Ascending aorta (tissue), 2 donors: ENCODE measurements around the gene IQSEC3. TPM values are rescaled to one million over a fixed set of nuclear protein-coding genes. Genes with fewer than 3 reads are reported as not detected.
A peak's percentile ranks its signal among the peaks of the same experiment; 100 is the strongest.
"Not testable (repeated sequence)": the region's sequence is repeated elsewhere in the genome, so short reads cannot be mapped to it uniquely, and the experiment has no call there.

Experiments used
- DNase-seq, 2 donors: peaks; one replicate each; pipeline ENCODE4 v3.0.0-alpha.2; 2019; ENCODE audit warnings: low spot score in 2 of 2
- H3K27ac ChIP-seq, 2 donors: fragments of 200-600 bp; sonication (generic); one replicate each; pipeline ENCODE4 v1.5.1; 2016 to 2017; ENCODE audit warnings: mild to moderate bottlenecking in 1 of 2
- H3K27me3 ChIP-seq: fragments of 200-600 bp; sonication (generic); one replicate; pipeline ENCODE4 v1.5.1; 2017
- H3K36me3 ChIP-seq, 2 donors: fragments of 200-600 bp; sonication (generic); one replicate each; pipeline ENCODE4 v1.5.1; 2016
- H3K4me1 ChIP-seq, 2 donors: fragments of 200-600 bp; sonication (generic); one replicate each; pipeline ENCODE4 v1.5.1; 2016 to 2017; ENCODE audit warnings: mild to moderate bottlenecking in 1 of 2
- H3K4me3 ChIP-seq, 2 donors: fragments of 200-600 bp; sonication (generic); one replicate each; pipeline ENCODE4 v1.5.1; 2016 to 2017; ENCODE audit warnings: mild to moderate bottlenecking in 1 of 2
- H3K9me3 ChIP-seq, 2 donors: fragments of 200-600 bp; sonication (generic); one replicate each; pipeline ENCODE4 v1.5.1; 2016
- intact Hi-C: fragments of 100-400 bp; cut with DNase I; formaldehyde crosslinking; loops from one replicate; pipeline ENCODE4 v1.15.1; 2023
- total RNA-seq: library from RNA; depleted of rRNA; stranded (reverse); fragments of >200 nt; gene quantifications from one replicate; pipeline ENCODE4 v1.1.0, GENCODE V29; 2016
- TF ChIP-seq, protein P1 (sequence below), 3 experiments: fragments of 200-600 bp in 2 of 3; fragments of 450-650 bp in 1 of 3; sonication (generic) in 2 of 3; IDR thresholded peaks; one replicate each; pipeline ENCODE4 v1.5.1; 2016 to 2019; ENCODE audit warnings: antibody characterized with exemption in 3 of 3, mild to moderate bottlenecking in 1 of 3, moderate library complexity in 1 of 3

The IQSEC3 gene
- total RNA-seq, 1 donor from 2014 or later = 0.53 TPM

DNA sequence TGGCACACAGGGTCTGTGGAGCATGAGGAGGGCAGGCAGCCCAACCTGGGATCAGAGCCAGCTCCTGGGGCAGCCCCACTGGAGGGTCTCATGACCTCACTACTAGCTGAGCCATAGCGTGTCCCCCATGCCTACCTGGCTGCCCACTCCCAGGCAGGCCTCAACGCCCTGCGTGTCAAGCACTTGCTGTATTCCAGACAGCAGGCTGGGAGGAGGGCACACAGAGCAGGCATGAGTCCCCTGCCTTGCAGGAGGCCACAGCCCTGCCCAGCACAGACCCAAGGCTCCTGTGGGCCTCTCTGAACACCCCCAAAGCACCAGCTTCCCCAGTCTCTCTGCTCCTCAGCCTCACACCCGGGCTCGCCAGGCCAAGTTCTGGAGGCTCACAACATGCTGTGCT is 64.0 kb downstream of the IQSEC3 start:
- Histone ChIP-seq H3K27ac (no peak overlapping the region), H3K27me3 (no peaks in the 10 kb centered on the region), H3K9me3 (no peaks in the 10 kb centered on the region), H3K4me3 (no peak overlapping the region), H3K36me3 (no peaks in the 10 kb centered on the region), H3K4me1 (no peaks in the 10 kb centered on the region)
- TF ChIP-seq, protein P1, sequence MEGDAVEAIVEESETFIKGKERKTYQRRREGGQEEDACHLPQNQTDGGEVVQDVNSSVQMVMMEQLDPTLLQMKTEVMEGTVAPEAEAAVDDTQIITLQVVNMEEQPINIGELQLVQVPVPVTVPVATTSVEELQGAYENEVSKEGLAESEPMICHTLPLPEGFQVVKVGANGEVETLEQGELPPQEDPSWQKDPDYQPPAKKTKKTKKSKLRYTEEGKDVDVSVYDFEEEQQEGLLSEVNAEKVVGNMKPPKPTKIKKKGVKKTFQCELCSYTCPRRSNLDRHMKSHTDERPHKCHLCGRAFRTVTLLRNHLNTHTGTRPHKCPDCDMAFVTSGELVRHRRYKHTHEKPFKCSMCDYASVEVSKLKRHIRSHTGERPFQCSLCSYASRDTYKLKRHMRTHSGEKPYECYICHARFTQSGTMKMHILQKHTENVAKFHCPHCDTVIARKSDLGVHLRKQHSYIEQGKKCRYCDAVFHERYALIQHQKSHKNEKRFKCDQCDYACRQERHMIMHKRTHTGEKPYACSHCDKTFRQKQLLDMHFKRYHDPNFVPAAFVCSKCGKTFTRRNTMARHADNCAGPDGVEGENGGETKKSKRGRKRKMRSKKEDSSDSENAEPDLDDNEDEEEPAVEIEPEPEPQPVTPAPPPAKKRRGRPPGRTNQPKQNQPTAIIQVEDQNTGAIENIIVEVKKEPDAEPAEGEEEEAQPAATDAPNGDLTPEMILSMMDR (IDR thresholded peaks at IDR 0.05) = no peak
- intact Hi-C loops = no loop called here
- DNase-seq = no peak

GRCh38 chr12:131008-131407 is 64.4 kb downstream of the IQSEC3 start:
- DNase-seq = no peak
- Histone ChIP-seq H3K9me3 (no peaks in the 10 kb centered on the region), H3K36me3 (no peaks in the 10 kb centered on the region), H3K27me3 (no peaks in the 10 kb centered on the region), H3K4me1 (no peaks in the 10 kb centered on the region), H3K4me3 (no peak overlapping the region), H3K27ac (no peak overlapping the region)
- TF ChIP-seq, protein P1 (IDR thresholded peaks at IDR 0.05) = no peak
- intact Hi-C loops = no loop called here

GRCh38 chr12:131732-132495 is 65.3 kb downstream of the IQSEC3 start:
- H3K36me3 ChIP-seq = no peaks in the 10 kb centered on the region
- intact Hi-C loops = no loop called here
- DNase-seq = no peak
- no peak overlapping the region for H3K4me3 ChIP-seq
- no peaks in the 10 kb centered on the region for H3K4me1 ChIP-seq
- H3K27ac ChIP-seq = no peak overlapping the region
- H3K27me3 ChIP-seq = no peaks in the 10 kb centered on the region
- TF ChIP-seq, protein P1 (IDR thresholded peaks at IDR 0.05) = no peak
- no peaks in the 10 kb centered on the region for H3K9me3 ChIP-seq

GRCh38 chr12:133616-134232 is 67.2 kb downstream of the IQSEC3 start:
- H3K36me3 ChIP-seq, H3K4me3 ChIP-seq, DNase-seq, H3K27ac ChIP-seq, H3K27me3 ChIP-seq, H3K9me3 ChIP-seq, intact Hi-C loops, H3K4me1 ChIP-seq: not testable (repeated sequence)

DNA sequence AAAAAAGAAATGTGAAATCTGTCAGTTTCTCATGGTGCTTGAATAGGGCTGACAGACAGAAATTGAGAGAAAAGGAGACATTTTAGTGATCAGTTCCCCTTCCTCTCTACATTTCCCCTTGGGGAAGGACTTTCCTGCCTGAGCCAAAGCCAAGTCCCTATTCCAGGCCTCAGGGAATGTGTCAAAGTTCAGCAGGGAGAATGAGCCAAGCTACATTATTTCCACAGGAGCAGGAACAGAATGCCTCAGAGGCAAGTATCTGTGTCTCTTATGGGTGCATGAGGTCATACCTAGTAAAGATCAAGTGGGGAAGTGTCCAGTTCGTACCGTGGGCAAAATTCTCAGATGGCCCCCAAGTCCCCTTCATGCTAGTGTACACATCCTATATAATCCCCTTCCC is 68.6 kb downstream of the IQSEC3 start:
- no peak overlapping the region for H3K27ac ChIP-seq
- no peak overlapping the region for H3K4me3 ChIP-seq
- H3K36me3 ChIP-seq = no peaks in the 10 kb centered on the region
- TF ChIP-seq, protein P1 (IDR thresholded peaks at IDR 0.05) = no peak
- no peak for DNase-seq
- H3K4me1 ChIP-seq = no peaks in the 10 kb centered on the region
- no peaks in the 10 kb centered on the region for H3K27me3 ChIP-seq
- no peaks in the 10 kb centered on the region for H3K9me3 ChIP-seq
- intact Hi-C loops = no loop called here

GRCh38 chr12:138171-138897 is 71.8 kb downstream of the IQSEC3 start:
- TF ChIP-seq, protein P1 (IDR thresholded peaks at IDR 0.05) = no peak

More at GRCh38 chr12:138171-138897, 71.8 kb downstream of the IQSEC3 start:
- Histone ChIP-seq H3K27me3 (no peaks in the 10 kb centered on the region), H3K9me3 (no peaks in the 10 kb centered on the region), H3K36me3 (no peaks in the 10 kb centered on the region), H3K4me3 (peak overlapping the region in 1 of 2 donors; percentile 59), H3K4me1 (no peaks in the 10 kb centered on the region), H3K27ac (no peak overlapping the region)
- no peak for DNase-seq
- intact Hi-C loops = no loop called here
